Mucosa of descending colon (tissue), 3 donors: Measurements from ENCODE around the gene ASPG. TPM values are rescaled to one million over a fixed set of nuclear protein-coding genes. Genes with fewer than 3 reads are reported as not detected.

Source experiments
- ATAC-seq: fragments of 200-7000 bp; cut with Tn5 transposase; one replicate; pipeline ENCODE4 v1.9.1; 2020; ENCODE audit warnings: mild to moderate bottlenecking, moderate library complexity
- DNase-seq, 3 donors: peaks; one replicate each; pipeline ENCODE4 v3.0.0-alpha.2; 2020
- H3K36me3 ChIP-seq: fragments of 200-600 bp; one replicate; pipeline ENCODE4 v1.8.0; 2021; ENCODE audit warnings: low read depth, mild to moderate bottlenecking
- H3K4me1 ChIP-seq: fragments of 200-600 bp; one replicate; pipeline ENCODE4 v1.8.0; 2021; ENCODE audit warnings: low read depth, mild to moderate bottlenecking
- H3K4me3 ChIP-seq: fragments of 200-600 bp; one replicate; pipeline ENCODE4 v1.8.0; 2021; ENCODE audit warnings: mild to moderate bottlenecking
- H3K9me3 ChIP-seq: fragments of 200-600 bp; one replicate; pipeline ENCODE4 v1.8.0; 2021; ENCODE audit warnings: mild to moderate bottlenecking
- intact Hi-C, 2 donors: fragments of 100-400 bp; cut with DNase I in 1 of 2; cut with micrococcal nuclease in 1 of 2; formaldehyde crosslinking; loops; one replicate each; pipeline versions ENCODE4 v1.11.0 to v1.11.1; 2022; cut with DNase I, micrococcal nuclease
- total RNA-seq, 3 donors: library from RNA; stranded (reverse); fragmentation: NEBNext Ultra II Directional in 2 of 3; extraction: Animal tissue kit (Norgen Biotek cat#: 25700) in 2 of 3; gene quantifications; one replicate each; pipeline versions ENCODE4 v1.2.1 to v1.2.4, GENCODE V29; 2021 to 2023
- TF ChIP-seq, protein P1 (sequence below): fragments of 200-600 bp; IDR thresholded peaks from one replicate; pipeline ENCODE4 v1.8.0; 2022; ENCODE audit warnings: antibody characterized with exemption, mild to moderate bottlenecking
- donor health status: DM: no; HTN: no; CAD: no; lungs with moderate emphysema.
- donor health status: DM: no; HTN: no; CAD: no.
- donor health status: DM: no; HTN: yes; CAD: no.

The ASPG gene
- total RNA-seq, 3 donors from 2014 or later, result 2.1 to 15.0 (median 14.2) TPM

GRCh38 chr14:104131968-104132732 lies 46.6 kb downstream of the ASPG start:
- Histone ChIP-seq H3K36me3 (no peaks in the 10 kb centered on the region), H3K4me3 (no peak overlapping the region), H3K4me1 (peaks cover 19% of the 10 kb centered on the region), H3K9me3 (peaks cover 8% of the 10 kb centered on the region)
- DNase-seq, result peak in 1 of 3 donors; percentile 13
- intact Hi-C loops, result loop anchor here (5.0 to 10.0 kb wide), 3 partner anchors 55 to 513 kb away; no protein-coding TSS in a partner anchor
- no peak for ATAC-seq
- TF ChIP-seq, protein P1, sequence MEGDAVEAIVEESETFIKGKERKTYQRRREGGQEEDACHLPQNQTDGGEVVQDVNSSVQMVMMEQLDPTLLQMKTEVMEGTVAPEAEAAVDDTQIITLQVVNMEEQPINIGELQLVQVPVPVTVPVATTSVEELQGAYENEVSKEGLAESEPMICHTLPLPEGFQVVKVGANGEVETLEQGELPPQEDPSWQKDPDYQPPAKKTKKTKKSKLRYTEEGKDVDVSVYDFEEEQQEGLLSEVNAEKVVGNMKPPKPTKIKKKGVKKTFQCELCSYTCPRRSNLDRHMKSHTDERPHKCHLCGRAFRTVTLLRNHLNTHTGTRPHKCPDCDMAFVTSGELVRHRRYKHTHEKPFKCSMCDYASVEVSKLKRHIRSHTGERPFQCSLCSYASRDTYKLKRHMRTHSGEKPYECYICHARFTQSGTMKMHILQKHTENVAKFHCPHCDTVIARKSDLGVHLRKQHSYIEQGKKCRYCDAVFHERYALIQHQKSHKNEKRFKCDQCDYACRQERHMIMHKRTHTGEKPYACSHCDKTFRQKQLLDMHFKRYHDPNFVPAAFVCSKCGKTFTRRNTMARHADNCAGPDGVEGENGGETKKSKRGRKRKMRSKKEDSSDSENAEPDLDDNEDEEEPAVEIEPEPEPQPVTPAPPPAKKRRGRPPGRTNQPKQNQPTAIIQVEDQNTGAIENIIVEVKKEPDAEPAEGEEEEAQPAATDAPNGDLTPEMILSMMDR, result no peak

GRCh38 chr14:104132981-104133380 lies 47.5 kb downstream of the ASPG start:
- peaks cover 8% of the 10 kb centered on the region for H3K9me3 ChIP-seq
- DNase-seq, result peak in 2 of 3 donors; percentile 17 to 22
- TF ChIP-seq, protein P1, result no peak
- intact Hi-C loops, result loop anchor here (5.0 to 10.0 kb wide), 3 partner anchors 56 to 512 kb away; no protein-coding TSS in a partner anchor
- ATAC-seq, result no peak
- peaks cover 27% of the 10 kb centered on the region for H3K4me1 ChIP-seq
- no peak overlapping the region for H3K4me3 ChIP-seq
- H3K36me3 ChIP-seq, result no peaks in the 10 kb centered on the region

- DNase-seq (peak in 2 of 3 donors; percentile 10 to 29), ATAC-seq (no peak)
- Histone ChIP-seq H3K4me1 (peaks cover 31% of the 10 kb centered on the region), H3K36me3 (no peaks in the 10 kb centered on the region), H3K9me3 (peaks cover 8% of the 10 kb centered on the region), H3K4me3 (no peak overlapping the region)
- intact Hi-C loops, result loop anchor here (5.0 to 10.0 kb wide), 3 partner anchors 56 to 511 kb away; no protein-coding TSS in a partner anchor
- TF ChIP-seq, protein P1, result no peak
Observed at GRCh38 chr14:104133496-104133895, 48.0 kb downstream of the ASPG start.

DNA sequence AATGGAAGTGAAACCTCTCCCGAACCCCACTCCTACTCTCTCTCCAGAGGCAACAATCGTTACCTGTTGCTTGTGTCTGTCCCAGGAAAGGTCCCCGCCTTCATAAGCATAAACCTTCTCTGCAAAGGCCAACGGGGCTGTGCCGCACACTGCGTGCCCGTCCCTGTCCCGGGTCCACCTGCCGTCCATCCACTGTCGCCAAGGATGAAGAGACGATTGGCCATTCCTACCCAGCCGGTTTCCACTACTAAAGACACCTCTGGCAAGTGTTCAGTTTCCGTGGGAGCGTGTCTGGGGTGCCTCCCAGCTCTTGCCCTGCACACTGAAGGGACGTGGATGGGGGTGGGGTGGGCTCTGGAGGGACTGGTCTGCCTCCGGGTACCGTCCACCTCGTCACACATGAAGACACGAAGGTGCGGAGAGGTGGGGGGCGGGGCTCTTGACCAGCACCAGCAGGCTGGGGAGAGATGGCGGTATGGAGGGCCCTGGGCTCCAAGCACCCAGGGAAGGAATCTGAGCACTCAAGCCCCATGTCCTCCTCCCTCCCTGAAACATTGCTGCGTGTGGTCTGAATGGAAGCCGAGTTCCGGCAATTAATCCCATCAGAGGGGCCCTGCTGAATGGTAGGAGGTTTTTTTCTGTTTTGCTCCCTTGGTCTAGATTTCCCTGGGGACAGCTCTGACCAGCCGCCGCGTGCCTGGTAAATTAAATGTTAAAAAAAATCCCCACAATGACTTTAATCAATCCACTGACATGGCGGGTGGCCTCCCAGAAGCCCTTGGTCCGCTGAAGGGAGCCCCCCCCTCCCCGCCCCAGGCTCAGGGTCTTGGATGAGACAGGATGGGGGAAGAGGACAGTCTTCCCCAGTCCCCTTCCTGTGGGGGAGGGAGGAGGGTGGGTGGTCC lies 48.8 kb downstream of the ASPG start:
- intact Hi-C loops, result loop anchor here (5.0 to 10.0 kb wide), 3 partner anchors 57 to 510 kb away; no protein-coding TSS in a partner anchor

More for the DNA sequence above, 48.8 kb downstream of the ASPG start:
- Histone ChIP-seq H3K4me3 (no peak overlapping the region), H3K9me3 (peaks cover 7% of the 10 kb centered on the region), H3K4me1 (peaks cover 38% of the 10 kb centered on the region), H3K36me3 (no peaks in the 10 kb centered on the region)
- no peak for ATAC-seq
- DNase-seq, result peak in 2 of 3 donors; percentile 16 to 36
- TF ChIP-seq, protein P1, result no peak
